H1 (cell line): ENCODE data around the gene EEF2K. TPM values are rescaled to one million over a fixed set of nuclear protein-coding genes. Genes with fewer than 3 reads are reported as not detected.

ENCODE experiments used
- CTBP2 ChIP-seq: IDR thresholded peaks from 2 replicates; pipeline ENCODE4 v1.7.0; 2011; ENCODE audit warnings: borderline replicate concordance, mild to moderate bottlenecking, moderate library complexity, mixed read lengths, low read length; ENCODE audit not compliant: insufficient read depth, insufficient read length
- polyA plus RNA-seq, 7 experiments: library from polyadenylated mRNA; depleted of rRNA in 3 of 7; stranded (reverse) in 5 of 7; unstranded in 2 of 7; fragments of >200 nt in 5 of 7; fragments of 200-250 nt in 2 of 7; gene quantifications; 1 replicate in 5 of 7; 2 replicates in 1 of 7; 4 replicates in 1 of 7; pipeline versions ENCODE4 v1.2.1 to v1.2.3, GENCODE V29; 2011 to 2013; ENCODE audit warnings: missing spikeins in 2 of 7, mixed read lengths in 2 of 7
- total RNA-seq: library from RNA; stranded (reverse); fragmentation: NEBNext Ultra II Directional; extraction: Animal tissue kit (Norgen Biotek cat#: 25700); gene quantifications from 2 replicates; pipeline ENCODE4 v1.2.1, GENCODE V29; 2021

EEF2K gene
- total and polyA plus RNA-seq, 2 of the 8 experiments (the other 6 are each of a cell fraction or from before 2014, with no cell fraction given) = 14.9 to 30.2 TPM

DNA sequence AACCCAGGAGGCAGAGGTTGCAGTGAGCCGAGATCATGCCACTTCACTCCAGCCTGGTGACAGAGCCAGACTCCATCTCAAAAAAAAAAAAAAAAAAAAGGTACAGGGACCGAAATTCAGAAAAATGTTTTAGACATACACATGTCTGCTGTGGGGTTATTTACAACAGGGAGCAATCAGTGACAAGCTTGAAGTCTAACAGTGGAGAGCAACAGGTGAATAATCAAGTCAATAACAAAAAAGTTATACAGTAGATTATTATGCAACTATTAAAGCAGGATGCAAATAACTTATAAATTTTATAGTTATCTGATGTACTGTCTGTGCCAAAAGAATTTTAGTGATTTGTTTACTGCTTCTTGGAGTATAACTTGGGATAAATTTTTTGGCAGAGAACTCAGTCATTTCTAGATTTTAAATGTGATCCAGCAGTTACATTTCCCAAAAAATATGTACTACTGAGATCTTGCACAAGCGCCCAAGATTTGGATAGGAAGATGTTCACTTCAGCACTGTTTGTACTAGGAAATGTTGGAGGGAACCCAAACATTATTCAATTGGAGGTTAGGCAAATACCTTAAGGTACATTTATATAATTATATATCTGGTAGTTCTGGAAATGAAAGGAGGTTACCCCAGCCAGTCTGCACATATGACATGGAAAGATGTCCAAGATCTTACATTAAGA lies 34.1 kb downstream of the EEF2K start (continued):
- no peak for TF ChIP-seq CTBP2
